Kidney (tissue), 14 donors: ENCODE results near the gene RPL10A. TPM values are rescaled to one million over a fixed set of nuclear protein-coding genes. Genes with fewer than 3 reads are reported as not detected.
A peak's percentile ranks its signal among the peaks of the same experiment; 100 is the strongest.

Experiments
- DNase-seq, 5 donors: peaks; one replicate each; pipeline ENCODE4 v3.0.0-alpha.2; 2013 to 2020
- FAIRE-seq: peaks from 2 replicates; lab custom pipeline; 2012; peaks lifted over from hg19 to GRCh38; lab: Jason Lieb, UNC
- H3K27ac ChIP-seq, 2 donors: one replicate each; pipeline ENCODE4 v1.7.0; 2013; ENCODE audit warnings: low read depth in 2 of 2, low read length in 2 of 2, inconsistent platforms in 1 of 2
- H3K27me3 ChIP-seq: one replicate; pipeline ENCODE4 v1.7.1; 2013; ENCODE audit warnings: low read length, inconsistent platforms; ENCODE audit not compliant: control insufficient read depth, insufficient read depth
- H3K36me3 ChIP-seq, 3 donors: one replicate each; pipeline versions ENCODE4 v1.7.0 to v1.7.1; 2013; ENCODE audit warnings: low read length in 3 of 3, control low read depth in 1 of 3, inconsistent platforms in 1 of 3; ENCODE audit not compliant: insufficient read depth in 3 of 3, control insufficient read depth in 2 of 3
- H3K4me1 ChIP-seq, 3 donors: one replicate each; pipeline versions ENCODE4 v1.7.0 to v1.7.1; 2013; ENCODE audit warnings: low read length in 3 of 3, inconsistent platforms in 1 of 3, low read depth in 1 of 3; ENCODE audit not compliant: control insufficient read depth in 2 of 3, insufficient read depth in 2 of 3
- H3K4me3 ChIP-seq, 3 donors: one replicate each; pipeline versions ENCODE4 v1.7.0 to v1.8.1; 2013; ENCODE audit warnings: low read length in 3 of 3, control low read depth in 1 of 3, inconsistent platforms in 1 of 3
- H3K9ac ChIP-seq, 3 donors: one replicate each; pipeline versions ENCODE4 v1.7.0 to v1.7.1; 2013; ENCODE audit warnings: low read length in 3 of 3, control low read depth in 1 of 3, inconsistent platforms in 1 of 3
- H3K9me3 ChIP-seq, 3 donors: one replicate each; pipeline versions ENCODE4 v1.7.0 to v1.7.1; 2013; ENCODE audit warnings: low read length in 3 of 3, control low read depth in 1 of 3, inconsistent platforms in 1 of 3; ENCODE audit not compliant: control insufficient read depth in 2 of 3, insufficient read depth in 1 of 3
- intact Hi-C: fragments of 100-400 bp; cut with DNase I; formaldehyde crosslinking; loops from one replicate; pipeline ENCODE4 v1.11.1; 2022
- polyA plus RNA-seq: library from polyadenylated mRNA; stranded (reverse); fragments of 350-450 nt; fragmentation: Illumina TruSeq; extraction: RNeasy Lipid Tissue Mini Kit (QIAGEN cat#74804); gene quantifications from one replicate; pipeline ENCODE4 v1.2.3, GENCODE V29; 2014; ENCODE audit warnings: low read depth, low replicate concordance; ENCODE audit not compliant: insufficient read depth
- total RNA-seq: library from RNA; stranded (reverse); fragmentation: NEBNext Ultra II Directional; extraction: Animal tissue kit (Norgen Biotek cat#: 25700); gene quantifications from one replicate; pipeline ENCODE4 v1.2.1, GENCODE V29; 2021
- TF ChIP-seq, protein P1 (sequence below): IDR thresholded peaks from 3 replicates; pipeline ENCODE4 v1.5.1; 2012; ENCODE audit warnings: mild to moderate bottlenecking, moderate library complexity, borderline replicate concordance; ENCODE audit not compliant: insufficient read depth; ENCODE audit errors: extremely low read depth
- donor health status: control.
- donor health status: control.
- donor health status: control.
- donor health status: control.
- donor health status: control.
- donor health status: DM: yes; HTN: yes; CAD: no.
- donor health status: Normal renal cell carcinoma (clear cell type).

The RPL10A gene
- total and polyA plus RNA-seq, 2 donors from 2014 or later = 1,159 to 1,291 TPM

- Histone ChIP-seq H3K9ac (peak overlapping the region in 1 of 3 donors; percentile 8), H3K4me1 (peaks cover 5 to 33% (median 21%) of the 10 kb centered on the region in 3 donors), H3K27me3 (no peaks in the 10 kb centered on the region), H3K9me3 (no peaks in the 10 kb centered on the region), H3K27ac (peak overlapping the region; percentile 23 to 40), H3K4me3 (no peak overlapping the region), H3K36me3 (no peaks in the 10 kb centered on the region)
- intact Hi-C loops = no loop called here
- FAIRE-seq (no peak), DNase-seq (no peak)
- TF ChIP-seq, protein P1, sequence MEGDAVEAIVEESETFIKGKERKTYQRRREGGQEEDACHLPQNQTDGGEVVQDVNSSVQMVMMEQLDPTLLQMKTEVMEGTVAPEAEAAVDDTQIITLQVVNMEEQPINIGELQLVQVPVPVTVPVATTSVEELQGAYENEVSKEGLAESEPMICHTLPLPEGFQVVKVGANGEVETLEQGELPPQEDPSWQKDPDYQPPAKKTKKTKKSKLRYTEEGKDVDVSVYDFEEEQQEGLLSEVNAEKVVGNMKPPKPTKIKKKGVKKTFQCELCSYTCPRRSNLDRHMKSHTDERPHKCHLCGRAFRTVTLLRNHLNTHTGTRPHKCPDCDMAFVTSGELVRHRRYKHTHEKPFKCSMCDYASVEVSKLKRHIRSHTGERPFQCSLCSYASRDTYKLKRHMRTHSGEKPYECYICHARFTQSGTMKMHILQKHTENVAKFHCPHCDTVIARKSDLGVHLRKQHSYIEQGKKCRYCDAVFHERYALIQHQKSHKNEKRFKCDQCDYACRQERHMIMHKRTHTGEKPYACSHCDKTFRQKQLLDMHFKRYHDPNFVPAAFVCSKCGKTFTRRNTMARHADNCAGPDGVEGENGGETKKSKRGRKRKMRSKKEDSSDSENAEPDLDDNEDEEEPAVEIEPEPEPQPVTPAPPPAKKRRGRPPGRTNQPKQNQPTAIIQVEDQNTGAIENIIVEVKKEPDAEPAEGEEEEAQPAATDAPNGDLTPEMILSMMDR = no peak
Observed at GRCh38 chr6:35489066-35489465, 20.9 kb downstream of the RPL10A start.

GRCh38 chr6:35489995-35490791 is 22.0 kb downstream of the RPL10A start:
- TF ChIP-seq, protein P1 = no peak
- DNase-seq (peak; percentile 67 to 95 (median 88)), FAIRE-seq (no peak)
- Histone ChIP-seq H3K27me3 (no peaks in the 10 kb centered on the region), H3K9me3 (no peaks in the 10 kb centered on the region), H3K4me3 (peak overlapping the region in 1 of 3 donors; percentile 8), H3K27ac (peak overlapping the region; percentile 66 to 74), H3K4me1 (peaks cover 5 to 36% (median 25%) of the 10 kb centered on the region in 3 donors), H3K36me3 (no peaks in the 10 kb centered on the region), H3K9ac (peak overlapping the region in 1 of 3 donors; percentile 34)
- intact Hi-C loops = no loop called here

GRCh38 chr6:35490821-35491557 is 22.8 kb downstream of the RPL10A start:
- H3K27ac ChIP-seq = peak overlapping the region; percentile 24 to 74
- intact Hi-C loops = no loop called here
- H3K9me3 ChIP-seq = no peaks in the 10 kb centered on the region
- DNase-seq (peak in 1 of 5 donors; percentile 57), FAIRE-seq (no peak)
- H3K27me3 ChIP-seq = no peaks in the 10 kb centered on the region
- peak overlapping the region in 1 of 3 donors; percentile 34 for H3K9ac ChIP-seq
- TF ChIP-seq, protein P1 = no peak
- peaks cover 5 to 36% (median 17%) of the 10 kb centered on the region in 3 donors for H3K4me1 ChIP-seq
- no peak overlapping the region for H3K4me3 ChIP-seq
- no peaks in the 10 kb centered on the region for H3K36me3 ChIP-seq
